SU-DHL-6 (cell line): ENCODE results near the gene WAPL.

ENCODE experiments used
- EZH2phosphoT487 ChIP-seq: fragments of 200-600 bp; sonication (generic), shearing (Covaris generic); conservative IDR thresholded peaks from 2 replicates; pipeline ENCODE4 v1.6.1; 2018; ENCODE audit warnings: mild to moderate bottlenecking, antibody characterized with exemption, low read length, moderate library complexity, mixed read lengths
- TF ChIP-seq, protein P1 (sequence below): fragments of 200-600 bp; sonication (generic); IDR thresholded peaks from one replicate; pipeline ENCODE4 v1.5.1; 2017; ENCODE audit warnings: antibody characterized with exemption, mild to moderate bottlenecking, low read length, moderate library complexity; ENCODE audit not compliant: insufficient read depth, poor library complexity, severe bottlenecking

DNA sequence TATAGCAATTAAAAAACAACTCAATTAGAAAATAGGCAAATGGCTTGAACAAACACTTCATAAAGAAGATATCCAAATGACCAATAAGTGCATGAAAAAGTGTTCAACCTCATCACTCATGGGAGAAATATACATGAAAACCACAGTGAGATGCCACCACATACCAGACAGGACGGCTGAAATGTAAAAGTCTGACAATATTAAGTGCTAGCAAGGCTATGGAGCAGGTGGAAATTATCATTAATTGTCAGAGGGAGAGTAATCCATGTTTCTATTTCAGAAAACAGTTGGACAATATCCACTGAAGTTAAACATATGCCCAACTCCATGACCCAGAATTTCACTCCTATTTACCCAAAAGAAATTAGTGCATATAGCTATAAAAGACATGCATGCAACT is 112.4 kb downstream of the WAPL start:
- TF ChIP-seq, protein P1, sequence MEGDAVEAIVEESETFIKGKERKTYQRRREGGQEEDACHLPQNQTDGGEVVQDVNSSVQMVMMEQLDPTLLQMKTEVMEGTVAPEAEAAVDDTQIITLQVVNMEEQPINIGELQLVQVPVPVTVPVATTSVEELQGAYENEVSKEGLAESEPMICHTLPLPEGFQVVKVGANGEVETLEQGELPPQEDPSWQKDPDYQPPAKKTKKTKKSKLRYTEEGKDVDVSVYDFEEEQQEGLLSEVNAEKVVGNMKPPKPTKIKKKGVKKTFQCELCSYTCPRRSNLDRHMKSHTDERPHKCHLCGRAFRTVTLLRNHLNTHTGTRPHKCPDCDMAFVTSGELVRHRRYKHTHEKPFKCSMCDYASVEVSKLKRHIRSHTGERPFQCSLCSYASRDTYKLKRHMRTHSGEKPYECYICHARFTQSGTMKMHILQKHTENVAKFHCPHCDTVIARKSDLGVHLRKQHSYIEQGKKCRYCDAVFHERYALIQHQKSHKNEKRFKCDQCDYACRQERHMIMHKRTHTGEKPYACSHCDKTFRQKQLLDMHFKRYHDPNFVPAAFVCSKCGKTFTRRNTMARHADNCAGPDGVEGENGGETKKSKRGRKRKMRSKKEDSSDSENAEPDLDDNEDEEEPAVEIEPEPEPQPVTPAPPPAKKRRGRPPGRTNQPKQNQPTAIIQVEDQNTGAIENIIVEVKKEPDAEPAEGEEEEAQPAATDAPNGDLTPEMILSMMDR, result no peak
- TF ChIP-seq EZH2phosphoT487, result no peak
